Stimulated activated CD8-positive, alpha-beta memory T cell treated with anti-CD3 and anti-CD28 coated beads, Interleukin-15, amount 100 ng/mL, for 4 hours (primary cell): ENCODE results near the gene CTNNA1.
A peak's percentile ranks its signal among the peaks of the same experiment; 100 is the strongest.

Experiments used
- DNase-seq, 2 donors: peaks; one replicate each; pipeline ENCODE4 v3.0.0-alpha.2; 2020; ENCODE audit warnings: low read depth in 2 of 2

The CTNNA1 gene

DNA sequence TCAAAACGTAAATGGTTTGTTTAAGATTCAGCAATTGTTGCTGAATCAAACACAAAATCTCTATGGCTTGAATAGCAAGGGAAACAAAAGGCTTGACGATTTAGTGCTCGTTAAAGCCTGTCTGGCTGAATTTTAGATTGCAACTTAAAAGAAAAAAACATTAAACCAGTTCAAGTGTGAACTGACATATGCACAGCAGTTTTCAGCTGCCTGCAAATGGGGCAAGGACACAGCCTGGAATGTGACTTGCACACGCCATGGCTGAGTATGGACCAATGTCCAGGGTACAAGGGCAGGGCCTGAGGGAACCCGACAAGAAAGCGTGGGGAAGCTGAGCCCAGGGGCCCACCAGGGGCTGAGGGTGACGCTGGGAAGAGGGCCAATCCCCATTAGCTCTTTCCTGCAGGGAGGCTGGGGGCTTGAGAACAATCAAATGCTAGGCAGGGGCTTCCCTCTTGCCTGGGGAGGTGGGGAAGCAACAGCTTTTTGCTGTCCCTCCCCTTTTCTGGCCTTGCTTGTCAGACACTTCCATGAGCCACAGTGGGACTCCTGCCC is 211.5 kb downstream of the CTNNA1 start:
- DNase-seq, result no peak

DNA sequence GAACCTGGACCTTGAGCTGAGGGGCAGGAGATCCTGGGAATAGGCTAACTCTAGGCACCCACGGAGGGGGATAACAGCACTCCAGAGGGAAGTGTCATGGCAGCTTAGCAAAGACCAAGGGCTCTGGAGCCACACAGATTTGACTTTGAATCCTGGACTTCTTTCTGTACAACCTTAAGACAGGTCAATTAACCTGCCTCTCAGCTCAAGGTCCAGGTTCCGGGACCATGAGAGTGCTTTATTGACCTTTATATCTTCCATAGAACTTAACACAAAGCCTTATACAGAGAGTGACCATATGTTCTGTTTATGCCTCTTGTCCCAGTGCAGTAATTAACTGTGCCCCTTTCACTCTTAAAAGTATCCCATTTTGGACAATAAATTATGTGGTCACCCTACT is 212.4 kb downstream of the CTNNA1 start:
- DNase-seq, result no peak

DNA sequence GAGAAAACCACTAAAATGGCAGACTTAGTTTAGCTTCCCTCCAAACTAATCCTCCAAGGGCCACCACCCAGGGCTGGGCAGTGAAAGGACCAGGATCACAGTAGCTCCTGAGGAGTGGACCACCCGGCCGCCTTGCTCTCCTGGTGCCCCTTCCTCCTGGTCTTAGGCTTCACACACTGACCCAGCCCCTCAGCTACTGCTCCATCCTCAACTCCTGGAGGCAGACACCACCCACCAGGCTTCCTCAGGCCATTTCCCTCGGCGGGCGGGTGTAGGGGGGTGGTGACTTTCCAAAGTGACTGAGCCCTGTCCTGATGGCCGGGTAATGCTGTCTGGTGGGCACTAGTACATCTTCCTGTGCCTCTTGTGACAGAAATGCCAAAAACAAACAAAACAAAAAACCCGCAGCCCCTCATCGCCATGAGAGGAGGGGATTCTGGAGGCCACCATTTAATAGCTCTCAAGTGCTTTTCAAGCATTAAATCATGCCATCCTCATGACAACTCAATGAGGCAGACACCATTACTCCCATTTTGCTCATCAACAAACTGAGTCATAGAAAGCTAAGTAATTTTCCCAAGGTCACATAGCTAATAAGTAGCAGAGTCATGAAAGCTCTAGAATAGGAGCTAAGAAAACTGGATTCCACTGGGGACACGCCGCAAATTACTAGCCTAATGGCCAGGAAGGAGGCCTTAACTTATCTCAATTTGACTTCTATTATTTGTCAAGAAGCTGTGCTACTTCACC is 213.2 kb downstream of the CTNNA1 start:
- no peak for DNase-seq

DNA sequence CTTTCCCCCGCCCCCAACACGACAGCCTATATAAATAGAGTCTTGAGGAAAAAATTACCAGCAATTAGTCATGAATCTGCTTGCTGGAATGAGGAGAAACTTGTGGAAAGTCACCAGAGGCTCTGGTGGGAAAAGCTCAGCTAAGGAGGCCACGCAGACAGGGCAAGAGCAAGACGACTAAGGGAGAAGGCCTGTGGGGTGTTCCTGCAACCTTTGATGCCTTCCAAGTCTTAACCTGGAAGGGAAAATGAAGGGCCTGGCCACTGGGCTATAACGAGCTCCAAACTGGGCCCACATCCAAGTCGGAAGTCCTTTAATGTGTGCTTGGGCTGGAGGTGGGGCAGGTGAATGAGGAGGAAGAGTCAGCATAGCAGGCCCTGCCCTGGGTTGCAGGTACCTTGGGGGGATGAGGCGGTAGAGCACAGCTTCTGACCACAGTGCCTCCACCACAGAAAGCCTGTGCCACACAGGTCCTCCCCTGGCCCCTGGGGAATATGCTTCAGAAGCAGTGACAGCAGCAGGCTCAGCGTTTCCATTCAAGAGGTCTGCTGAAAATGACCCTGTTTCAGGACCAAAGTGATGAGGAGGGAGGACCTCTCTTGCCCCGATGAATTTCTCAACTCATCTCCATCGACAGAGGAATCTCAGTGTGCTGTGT is 214.7 kb downstream of the CTNNA1 start:
- no peak for DNase-seq

DNA sequence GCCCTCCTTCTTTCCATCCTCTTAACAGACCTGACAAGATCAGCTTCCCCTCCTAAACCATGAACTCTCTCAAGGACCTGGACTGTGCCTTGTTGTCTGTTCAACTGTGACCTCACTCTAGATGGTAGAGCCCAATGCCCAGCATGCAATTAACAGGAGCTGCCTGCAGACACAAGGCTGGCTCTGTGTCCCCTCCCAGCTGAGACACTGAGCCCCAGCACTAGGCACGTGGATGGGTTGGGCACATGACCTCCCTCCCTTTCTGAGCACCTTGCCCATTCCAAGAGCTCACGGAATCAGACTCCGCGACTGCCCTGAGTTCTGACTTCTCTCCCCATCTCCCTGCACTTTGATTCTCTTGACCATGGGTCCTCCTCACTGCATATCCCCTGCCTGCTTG is 215.4 kb downstream of the CTNNA1 start:
- no peak for DNase-seq

DNA sequence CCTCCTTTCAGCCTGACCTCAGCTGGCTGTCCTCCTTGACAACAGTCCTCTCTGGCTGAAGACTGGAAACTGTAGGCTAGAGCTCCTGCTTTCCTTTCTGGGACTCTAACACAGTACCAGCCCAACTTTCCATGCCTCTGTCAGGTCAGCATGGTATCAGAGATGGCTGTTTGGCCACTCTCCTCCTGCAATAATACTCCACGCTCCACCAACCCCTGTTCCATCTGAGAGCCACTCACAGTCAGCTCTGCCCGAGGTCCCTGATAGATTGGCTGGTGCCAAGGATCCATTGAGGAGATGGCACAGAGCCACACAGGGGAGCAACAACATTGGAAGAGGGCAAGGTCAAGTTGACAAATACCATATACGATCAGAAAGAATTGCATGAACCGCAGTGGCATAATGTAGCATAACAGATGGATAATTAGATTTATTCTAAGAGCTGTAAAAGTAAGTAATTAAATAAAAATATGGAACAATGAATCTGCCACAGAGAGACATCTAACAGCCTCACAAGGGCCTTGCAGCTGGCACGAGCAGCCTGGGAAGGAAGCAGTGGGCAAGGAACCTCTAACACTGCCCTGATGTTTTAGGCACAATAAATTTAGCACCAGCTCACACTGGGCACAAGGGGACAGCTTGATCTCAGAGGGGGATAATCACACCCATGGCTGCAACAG is 216.2 kb downstream of the CTNNA1 start:
- no peak for DNase-seq

DNA sequence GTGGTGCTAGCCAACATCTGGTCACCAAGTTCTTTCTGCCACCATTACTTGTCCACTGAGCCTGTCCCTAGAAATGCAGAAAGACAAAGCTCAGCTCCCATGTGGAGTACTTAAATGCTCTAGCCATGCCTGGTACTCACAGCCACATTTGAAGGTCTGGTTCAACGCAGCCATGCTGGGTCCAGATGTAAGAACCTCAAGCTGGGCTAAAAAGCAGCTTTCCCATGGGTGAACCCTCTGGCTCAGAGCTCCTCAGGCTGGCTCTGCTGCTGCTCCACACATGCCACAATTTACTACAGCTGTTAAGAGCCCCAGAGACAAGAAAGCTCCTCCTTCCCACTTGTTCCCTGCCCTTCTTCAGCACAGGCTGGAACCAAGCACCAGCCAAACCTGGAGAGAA is 219.0 kb downstream of the CTNNA1 start:
- no peak for DNase-seq

DNA sequence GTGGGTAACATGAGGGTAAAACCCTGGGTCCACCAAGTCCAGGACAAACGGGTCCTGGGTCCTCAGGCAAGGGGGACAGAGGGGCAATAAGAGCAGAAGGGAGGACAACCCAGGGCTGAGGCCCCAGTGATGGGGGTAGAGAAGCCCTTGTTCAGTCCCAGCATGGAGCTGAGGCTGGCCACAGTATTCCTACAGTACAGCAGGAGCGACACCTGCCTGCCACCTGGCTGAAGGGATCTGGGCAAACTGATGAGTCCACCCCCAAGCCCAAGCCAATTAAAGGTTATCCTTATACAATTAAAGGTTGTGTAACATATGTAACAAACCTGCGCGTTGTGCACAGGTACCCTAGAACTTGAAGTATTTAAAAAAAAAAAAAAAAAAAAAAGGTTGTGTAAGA is 219.6 kb downstream of the CTNNA1 start:
- no peak for DNase-seq

DNA sequence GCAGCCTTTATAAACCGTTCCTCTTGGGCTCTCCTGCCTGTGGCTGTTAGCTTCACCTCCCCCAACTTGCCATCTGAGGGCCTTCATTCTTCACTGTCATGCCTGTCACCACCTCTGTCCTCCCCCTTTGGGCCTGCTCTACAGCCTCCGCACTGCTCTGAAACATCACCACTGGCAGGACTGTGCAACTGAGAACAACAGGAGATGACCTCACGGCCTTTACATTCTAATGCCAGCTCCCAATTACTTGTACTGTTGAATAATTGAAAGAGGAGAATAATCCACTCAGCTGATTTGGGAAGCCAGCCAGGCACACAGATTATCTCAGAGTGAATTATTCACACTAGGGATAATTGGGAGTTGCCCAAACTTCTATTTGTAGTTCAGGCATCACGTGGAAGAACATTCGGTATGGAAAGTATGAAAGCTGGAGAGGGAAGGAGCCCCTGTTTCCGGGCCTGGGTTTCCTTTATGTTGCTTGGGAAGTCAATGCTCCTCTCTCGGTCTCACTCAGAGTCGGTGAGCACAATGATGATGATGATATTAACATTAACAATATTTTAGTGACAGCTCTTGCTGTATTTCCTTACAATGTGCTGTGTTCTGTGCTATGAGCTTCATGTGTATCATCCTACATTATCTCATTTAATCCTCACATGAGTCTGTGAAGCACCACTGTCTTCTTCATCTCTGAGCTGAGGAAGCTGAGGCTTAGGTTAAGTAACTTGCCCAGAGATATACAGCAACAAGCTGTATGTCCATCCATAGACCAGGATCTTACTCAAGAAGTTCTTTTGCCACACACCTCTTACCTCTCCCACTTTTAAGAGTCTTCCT is 221.2 kb downstream of the CTNNA1 start:
- DNase-seq, result no peak

DNA sequence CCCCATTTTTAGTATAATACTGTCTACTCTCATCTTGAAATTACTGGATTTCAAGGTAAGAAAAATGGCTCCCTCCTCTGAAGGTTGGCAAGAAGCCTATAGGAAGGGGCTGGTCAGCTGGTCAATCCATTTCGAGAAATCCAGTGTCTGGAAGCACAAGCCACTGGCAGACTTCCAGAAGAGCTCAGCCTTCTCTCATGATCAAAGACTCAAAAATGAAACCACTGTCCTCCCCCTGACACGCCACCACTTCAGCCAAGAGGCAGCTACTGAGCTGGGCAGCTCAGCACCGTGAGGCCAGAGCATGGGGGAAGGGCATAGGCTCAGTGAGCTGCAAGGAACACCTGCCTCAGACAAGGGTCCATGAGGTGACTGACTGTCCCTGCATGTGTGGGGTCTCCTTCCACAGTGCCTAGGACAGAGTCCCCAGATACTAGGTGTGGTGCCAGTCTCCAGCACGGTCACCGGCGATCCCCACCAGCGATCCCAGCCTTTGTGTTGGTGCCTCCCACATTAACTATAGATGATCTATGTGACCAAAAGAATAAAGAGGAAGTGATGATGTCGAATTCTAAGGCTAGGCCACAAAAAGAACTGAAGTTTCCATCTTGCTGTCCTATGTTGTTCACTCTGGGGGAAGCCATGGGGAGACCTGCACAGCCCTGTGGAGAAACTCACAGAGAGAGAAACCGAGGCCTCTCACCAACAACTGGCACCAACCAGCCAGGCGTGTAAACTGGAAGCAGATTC is 222.0 kb downstream of the CTNNA1 start:
- no peak for DNase-seq

DNA sequence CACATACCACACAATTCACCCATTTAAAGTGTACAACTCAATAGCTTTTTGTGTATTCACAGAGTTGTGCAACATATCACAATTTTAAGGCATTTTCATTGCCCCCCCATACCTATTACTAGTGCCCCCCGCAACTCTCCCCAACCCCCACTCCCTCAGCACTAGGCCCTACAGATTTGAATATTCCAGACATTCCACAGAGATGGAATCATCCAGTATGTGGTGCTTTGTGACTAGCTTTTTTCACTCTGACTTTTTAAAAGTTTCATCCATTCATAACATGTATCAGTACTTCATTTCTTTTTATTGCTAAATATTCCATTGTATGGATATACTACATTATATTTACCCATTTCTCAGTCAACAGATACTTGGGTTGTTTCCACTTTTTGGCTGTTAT is 224.9 kb downstream of the CTNNA1 start:
- DNase-seq, result no peak

DNA sequence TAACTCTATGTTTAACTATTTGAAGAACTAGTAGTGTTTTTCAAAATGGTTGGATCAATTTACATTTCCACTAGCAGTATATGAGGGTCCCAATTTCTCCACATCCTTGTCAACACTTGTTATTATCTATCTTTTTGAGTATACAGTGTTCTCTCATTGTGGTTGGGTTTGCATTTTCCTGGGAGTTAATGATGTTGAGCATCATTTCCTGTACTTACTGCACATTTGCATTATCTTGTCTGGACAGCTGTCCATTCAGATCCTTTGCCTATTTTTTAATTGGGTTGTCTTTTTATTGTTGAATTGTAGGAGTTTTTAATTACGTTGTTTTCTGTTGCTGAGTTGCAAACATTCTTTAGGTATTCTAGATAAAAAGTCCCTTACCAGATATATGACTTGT is 225.4 kb downstream of the CTNNA1 start:
- no peak for DNase-seq

DNA sequence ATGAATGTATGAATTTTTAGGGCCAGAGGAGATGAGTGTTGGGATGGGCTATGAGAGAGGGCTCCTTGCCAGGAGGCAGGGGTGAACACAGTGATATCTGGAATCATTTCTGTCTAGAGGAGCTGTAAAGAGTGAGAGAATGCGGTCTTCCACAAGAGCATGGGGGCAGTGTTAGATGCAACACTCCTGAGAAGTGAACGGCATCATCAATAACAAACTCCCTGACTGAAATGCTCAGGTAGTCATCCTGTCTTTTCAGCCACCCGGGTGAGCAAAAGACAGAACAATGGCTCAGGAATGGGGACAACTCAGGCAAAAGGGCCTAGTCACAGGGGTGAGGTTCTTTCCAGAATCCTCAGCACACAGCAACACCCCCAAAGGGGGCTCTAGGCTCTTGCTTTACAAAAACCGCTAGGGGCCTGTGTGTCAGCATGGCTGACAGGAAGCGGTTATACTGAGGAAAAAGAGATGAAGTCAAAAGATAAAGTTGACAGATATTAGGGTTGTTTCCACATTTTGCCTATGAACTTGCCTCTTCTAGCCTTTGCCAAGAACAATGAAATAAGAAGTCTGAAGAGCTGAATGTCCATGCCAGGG is 226.6 kb downstream of the CTNNA1 start:
- peak in 1 of 2 donors; percentile 2 for DNase-seq

DNA sequence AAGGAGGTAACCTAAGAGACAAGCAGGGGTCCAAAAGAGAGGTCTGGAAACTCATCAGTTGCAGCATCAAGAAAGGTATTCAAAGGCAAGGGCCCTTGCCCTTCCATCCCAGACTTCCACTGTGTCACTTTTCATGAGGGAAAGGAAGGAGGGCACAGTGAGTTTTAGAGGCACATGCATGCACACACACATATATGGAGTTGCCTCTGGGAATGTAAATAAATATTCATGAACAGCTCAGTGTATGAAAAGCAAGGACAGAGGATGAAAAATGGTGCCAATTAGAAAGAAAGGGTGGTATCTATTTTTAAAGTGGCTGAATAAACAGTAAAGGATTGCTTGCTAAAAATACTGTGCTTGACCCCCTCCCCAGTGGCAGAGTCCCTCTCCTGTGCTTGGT is 227.2 kb downstream of the CTNNA1 start:
- no peak for DNase-seq

DNA sequence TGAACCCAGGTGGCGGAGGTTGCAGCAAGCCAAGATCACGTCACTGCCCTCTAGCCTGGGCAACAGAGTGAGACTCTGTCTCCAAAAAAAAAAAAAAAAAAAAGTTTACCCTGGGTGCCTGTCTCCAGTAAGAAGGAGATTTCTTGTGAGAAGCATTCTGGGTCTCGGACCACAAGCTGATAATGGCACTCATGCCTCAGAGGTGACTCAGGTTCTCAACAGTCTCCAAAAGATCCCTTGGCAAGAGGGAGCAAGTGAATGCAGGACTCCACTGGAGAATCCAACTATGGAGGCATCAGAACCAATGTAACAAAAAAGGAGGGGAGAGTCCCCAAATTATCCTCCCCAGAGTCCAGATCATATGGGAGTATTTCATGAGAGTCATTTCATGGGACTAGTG is 227.9 kb downstream of the CTNNA1 start:
- no peak for DNase-seq

DNA sequence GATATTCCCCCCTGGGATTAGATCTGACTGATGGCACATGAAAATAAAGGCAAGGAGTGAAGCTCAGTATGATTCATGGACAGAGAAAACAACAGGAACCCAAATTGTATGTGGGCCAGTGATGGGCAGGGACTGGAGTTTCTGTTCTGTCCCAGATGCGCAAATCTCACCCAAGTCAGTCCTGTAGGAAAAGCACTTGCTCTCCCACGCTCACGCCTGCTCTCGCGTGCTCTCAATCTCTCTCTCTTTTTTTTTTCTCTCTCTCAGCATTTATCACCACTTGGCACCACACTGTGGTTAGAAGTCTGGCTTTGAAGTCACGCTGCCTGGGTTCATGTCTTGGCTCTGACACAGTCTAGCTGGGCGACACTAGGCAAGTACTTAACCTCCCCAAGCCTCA is 228.4 kb downstream of the CTNNA1 start:
- no peak for DNase-seq

DNA sequence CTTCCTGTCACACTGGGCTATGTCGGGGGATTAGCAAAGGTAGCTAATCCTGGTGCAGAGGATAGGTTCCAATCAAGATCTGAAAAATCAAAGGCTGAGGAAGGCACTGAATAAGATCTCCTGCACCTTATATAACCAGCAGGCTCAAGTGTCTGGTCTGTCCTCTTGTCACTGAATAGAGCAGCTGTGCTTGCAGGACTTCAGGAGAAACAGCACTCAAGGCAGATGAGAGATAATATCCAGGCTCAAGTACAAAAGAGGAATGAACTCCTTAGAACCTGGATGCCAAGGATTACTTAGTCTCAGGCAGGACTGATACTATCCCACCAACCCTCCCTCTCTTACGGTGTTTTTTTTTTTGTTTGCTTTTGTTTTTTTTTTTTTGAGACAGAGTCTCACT is 230.8 kb downstream of the CTNNA1 start:
- no peak for DNase-seq
